CD4-positive, alpha-beta T cell treated with Interleukin-1 beta for 1 hour (primary cell): ENCODE results near the gene IFT57.
"Not testable (repeated sequence)": the region's sequence is repeated elsewhere in the genome, so short reads cannot be mapped to it uniquely, and the experiment has no call there.

Experiments
- DNase-seq, 2 donors: peaks; one replicate each; pipeline ENCODE4 v3.0.0-alpha.2; 2020 to 2022

Gene IFT57, protein sequence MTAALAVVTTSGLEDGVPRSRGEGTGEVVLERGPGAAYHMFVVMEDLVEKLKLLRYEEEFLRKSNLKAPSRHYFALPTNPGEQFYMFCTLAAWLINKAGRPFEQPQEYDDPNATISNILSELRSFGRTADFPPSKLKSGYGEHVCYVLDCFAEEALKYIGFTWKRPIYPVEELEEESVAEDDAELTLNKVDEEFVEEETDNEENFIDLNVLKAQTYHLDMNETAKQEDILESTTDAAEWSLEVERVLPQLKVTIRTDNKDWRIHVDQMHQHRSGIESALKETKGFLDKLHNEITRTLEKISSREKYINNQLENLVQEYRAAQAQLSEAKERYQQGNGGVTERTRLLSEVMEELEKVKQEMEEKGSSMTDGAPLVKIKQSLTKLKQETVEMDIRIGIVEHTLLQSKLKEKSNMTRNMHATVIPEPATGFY

DNA sequence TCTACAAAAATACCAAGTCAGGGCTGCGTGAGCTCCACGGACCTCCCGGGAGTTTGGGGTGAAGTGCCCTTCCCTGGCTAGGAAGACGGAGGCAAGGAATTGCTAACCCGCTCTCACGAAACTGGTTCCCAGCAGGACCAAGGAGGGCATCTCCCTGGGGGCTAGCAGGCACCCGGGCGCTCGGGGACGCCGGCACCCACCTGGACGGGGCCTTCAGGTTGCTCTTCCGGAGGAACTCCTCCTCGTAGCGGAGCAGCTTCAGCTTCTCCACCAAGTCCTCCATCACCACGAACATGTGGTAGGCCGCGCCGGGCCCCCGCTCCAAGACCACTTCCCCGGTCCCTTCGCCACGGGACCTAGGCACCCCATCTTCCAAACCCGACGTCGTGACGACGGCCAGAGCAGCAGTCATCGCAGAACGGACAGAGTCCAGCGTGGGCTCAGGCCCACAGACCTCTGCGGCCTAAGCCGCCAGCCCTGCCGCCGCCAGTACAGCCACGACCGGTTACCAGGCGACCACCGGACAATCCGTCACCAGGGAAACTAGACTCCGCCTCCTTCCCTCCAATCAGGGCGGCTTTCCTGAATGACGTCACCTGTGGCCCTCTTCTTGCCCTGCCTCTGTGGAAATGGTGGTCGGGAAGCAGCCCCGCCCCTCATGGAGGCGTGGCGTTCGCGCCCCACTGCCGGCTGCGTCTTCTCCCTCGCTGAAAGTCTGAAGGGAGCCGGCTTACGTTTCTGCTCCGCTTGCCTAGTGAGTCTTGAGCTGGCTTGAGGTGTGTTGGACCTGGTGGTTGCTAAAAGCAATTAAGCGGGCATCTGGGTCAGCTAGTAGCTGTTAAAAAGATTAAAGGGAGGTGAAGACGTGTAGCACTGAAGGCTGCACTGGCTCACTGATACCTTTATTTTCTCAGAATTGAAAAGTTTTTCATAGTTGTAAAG, at the start of gene IFT57:
Gene IFT57, minus strand, starts transcription at position 514 of the 942 bp plus-strand sequence. Its CDS starts 102 bp downstream, at position 412.
- DNase-seq, result peak; percentile 98

DNA sequence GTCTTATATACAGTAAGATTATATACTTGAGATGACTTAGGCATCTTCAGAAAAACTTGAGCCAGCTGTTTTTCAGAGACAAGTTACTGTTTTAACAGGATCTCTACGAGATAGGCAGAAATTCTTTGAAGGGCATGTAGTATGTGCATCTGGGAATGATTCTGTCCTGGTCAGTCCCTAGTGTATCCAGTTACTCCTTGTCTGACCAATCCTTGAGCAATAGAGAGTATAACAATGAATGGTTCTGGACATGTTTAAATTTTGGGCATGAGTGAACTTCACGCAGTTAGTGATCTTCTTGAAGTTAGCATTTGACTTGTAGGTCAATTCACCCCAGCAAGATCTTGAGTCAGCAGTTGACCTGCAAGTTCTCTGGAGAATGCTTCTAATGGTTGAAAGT, 49.4 kb upstream of the IFT57 start:
- no peak for DNase-seq

DNA sequence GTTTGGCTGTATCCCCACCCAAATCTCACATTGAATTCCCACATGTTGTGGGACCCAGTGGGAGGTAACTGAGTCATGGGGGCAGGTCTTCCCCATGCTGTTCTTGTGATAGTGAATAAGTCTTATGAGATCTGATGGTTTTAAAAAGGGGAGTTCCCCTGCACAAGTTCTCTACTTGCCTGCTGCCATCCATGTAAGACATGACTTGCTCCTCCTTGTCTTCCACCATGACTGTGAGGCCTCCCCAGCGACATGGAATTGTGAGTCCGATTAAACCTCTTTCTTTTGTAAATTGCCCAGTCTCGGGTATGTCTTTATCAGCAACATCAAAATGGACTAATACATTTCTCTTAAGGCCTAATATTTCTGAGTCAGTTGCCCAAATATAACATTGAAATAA, 46.0 kb upstream of the IFT57 start:
- DNase-seq, result not testable (repeated sequence)

DNA sequence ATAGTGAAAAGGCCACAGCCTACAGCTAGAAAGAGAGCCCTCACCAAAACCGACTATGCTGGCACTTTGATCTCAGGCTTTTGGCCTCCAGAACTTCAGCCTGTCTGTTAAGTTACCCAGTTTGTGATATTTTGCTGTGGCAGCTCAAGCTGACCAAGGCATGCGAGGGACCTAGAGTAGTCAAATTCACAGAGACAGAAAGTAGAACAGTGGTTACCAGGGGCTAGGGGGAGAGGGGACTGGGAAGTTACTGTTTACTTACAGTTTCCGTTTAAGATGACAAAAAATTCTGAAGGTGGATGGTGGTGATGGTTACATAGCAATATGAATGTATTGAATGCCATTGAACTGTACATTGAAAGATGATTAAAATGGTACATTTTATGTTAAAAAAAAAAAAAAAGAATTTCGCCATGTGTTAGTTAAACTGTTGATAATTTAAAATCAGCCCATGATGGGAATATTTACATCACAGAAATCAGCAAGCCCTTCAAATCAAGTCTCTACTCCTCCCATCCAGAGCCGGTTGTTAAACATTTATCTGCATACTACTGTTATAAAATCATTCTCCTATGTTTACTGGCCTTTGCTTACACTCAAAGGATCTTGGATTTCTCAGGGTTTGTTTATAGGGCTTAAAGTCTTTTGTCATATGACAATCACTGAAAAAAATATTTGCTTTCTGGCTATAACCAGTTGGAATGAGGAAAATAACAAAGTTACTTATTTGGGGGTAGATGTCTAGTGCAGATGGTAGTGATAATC, 42.5 kb upstream of the IFT57 start:
- not testable (repeated sequence) for DNase-seq

DNA sequence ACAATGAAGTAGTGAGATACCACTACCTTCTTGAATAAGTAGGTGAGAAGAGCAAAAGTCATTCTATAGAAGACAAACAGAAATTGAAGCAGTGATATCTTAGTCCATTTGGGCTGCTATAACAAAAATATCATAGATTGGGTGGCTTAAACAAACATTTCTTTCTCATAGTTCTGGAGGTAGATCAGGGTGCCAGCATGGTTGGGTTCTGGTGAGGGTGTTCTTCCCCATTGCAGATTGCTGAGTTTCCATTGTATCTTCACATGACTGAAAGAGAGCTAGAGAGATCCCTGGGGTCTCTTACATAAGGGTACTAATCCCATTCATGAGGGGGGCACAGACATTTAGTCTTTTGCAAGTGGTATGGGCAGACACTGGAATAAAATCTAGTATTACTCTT, 32.9 kb upstream of the IFT57 start:
- no peak for DNase-seq

DNA sequence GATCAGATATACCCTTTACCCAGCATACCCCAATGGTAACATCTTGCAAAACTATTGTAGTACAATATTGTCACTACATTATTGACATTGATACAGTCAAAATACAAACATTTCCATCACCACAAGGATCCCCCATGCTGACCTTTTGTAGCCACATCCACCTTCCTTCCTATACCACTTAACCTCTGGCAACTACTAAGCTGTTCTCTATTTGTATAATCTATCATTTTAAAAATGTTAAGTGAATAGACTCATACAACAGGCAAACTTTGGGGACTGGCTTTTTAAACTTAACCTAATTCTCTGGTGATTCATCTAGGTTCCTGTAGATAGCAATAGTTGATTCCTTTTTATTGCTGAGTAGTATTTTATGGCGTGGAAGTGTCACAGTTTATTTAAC, 29.6 kb upstream of the IFT57 start:
- no peak for DNase-seq

DNA sequence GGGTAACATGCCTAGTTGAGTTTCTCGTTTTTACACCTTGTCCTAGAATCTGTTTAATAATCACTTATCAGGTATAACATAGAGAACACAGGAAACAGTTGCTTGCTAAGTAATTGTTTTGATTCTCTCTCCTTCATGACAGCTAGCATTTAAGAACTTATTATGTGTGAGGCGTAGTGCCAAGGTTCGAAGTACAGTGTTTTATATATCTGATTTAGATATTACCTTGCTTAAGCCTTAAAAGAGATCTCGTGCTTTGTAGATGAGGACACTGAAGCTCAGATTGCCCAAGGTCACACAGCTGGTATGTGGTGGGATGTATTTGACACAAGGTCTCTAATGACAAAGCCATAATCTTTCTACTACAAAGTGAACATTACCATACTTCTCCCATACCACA, 29.0 kb upstream of the IFT57 start:
- no peak for DNase-seq

DNA sequence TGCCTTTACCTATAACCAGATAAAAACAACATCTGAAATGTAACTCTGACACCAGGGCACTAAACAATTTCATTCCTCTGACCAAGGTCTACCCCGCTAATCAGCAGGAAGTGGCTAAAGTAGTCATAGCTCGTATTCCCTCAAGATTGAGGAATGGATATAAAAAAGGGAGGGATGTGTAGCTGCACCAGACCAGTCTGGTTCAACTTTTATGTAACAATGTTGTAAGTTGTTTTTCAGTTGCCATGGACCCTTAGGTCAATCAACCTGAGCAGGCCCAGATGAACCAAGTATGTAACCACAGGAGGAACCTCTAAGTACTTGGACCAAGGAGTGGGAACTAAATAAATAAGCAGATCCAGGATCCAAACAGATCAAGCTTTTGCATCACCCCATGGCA, 28.4 kb upstream of the IFT57 start:
- DNase-seq, result no peak

DNA sequence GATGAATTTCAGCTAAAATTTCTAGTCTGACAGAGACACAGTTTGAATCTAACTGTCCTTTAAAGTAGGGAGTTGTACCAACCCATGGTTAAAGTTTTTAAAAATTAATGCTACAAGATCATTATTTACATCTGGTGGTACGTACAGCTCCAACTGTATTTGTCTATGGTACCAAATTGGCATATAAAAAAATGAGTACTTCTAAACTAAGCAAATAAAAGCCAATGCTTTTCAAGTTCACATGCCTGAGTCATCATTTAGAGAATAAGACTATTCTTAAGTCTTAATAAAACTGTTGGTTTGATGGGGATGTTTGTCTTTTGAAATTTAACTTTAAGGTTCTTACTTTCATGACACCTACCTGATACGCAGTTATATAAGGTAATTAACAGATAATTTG, 21.0 kb upstream of the IFT57 start:
- DNase-seq, result no peak

DNA sequence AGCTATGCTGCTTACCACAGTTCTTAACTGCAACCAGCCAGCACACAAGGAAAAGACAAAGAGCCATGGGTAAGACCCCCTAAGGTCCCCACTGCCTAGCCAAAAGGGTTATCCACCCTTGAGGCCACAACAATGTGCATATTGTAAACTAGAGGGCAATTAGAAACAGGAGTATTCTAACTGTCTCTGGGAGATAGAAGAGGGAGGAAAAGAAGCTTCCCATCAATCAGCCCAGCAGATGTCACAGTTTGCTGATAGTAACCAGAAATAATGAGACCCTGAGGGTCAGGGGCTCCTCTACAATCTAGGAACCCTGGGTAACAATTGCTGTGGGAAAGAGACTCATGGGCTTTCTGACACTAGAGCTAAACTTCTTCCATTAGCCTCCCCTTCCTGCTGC, 20.6 kb upstream of the IFT57 start:
- DNase-seq, result no peak

DNA sequence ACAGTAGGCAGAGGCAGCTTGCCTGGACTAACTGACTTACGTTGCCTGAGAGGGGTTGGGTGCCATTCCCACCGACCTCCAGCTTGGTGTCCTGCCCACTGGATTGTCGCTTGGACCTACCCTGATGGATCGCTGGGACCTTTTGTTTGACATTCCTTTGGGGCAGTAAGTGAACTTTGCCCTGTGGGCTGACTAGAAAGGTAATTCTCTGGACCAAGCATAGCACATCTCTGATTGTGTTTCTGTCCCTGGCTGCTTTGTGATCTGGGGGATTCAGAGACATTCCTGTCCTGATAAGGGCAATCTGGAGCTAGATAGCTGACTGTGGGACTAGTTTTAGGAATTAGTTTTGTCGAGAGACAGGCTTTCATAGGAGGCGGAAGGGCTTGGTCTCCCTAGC, 19.5 kb upstream of the IFT57 start:
- no peak for DNase-seq

DNA sequence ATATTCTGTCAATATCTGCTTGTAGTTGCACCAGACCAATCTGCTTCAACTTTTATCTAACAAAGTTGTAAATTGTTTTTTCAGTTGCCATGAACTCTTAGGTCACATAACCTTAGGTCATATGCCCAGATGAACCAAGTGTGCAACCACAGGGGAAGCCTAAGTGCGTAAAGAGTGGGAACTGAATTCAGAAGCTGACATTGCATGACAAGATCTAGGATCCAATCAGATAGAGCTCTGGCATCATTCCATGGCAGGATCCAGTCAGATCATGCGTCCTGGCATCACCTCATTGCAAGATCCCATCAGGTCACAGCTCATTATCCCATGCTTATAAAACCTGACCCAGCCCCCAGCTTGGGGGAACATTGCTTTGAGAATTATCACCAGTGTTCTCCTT, 18.9 kb upstream of the IFT57 start:
- no peak for DNase-seq

DNA sequence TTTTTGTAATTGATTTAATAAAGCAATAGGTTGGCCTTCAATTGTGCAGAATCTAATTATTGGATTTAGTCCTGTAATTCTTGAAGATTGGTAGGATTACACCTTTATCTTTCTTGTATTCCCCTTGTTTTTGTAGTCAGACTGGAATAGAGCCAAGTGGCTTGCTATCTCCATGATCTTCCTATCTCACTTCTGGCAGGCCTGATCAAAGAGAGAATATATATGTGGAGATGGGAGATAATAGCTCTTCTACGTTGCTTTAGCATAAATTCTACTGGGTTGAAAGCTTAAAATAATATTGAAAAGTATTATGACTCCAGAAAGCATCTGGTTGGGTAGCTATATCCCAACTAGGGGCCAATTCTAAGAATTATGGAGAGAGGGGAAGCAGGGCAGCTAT, 16.9 kb upstream of the IFT57 start:
- no peak for DNase-seq

DNA sequence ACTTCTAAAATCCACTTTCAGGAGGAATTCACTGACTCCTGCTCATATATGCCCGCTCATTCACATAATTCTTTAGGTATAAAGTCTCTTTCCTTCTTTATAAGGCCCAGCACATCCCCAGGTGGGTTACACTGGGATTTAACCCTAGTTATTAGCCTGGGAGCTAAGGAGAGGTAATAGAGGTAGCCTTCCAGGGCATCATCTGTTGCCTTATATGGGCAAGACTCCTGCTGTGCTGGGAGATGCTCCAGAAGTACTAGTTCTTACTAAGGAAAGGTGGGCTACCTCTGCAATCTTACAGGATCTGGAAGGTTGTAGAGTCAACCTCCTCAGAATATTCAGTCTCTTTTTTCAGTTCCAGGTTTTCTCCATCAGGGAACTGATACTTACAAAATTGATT, 13.1 kb upstream of the IFT57 start:
- DNase-seq, result no peak

DNA sequence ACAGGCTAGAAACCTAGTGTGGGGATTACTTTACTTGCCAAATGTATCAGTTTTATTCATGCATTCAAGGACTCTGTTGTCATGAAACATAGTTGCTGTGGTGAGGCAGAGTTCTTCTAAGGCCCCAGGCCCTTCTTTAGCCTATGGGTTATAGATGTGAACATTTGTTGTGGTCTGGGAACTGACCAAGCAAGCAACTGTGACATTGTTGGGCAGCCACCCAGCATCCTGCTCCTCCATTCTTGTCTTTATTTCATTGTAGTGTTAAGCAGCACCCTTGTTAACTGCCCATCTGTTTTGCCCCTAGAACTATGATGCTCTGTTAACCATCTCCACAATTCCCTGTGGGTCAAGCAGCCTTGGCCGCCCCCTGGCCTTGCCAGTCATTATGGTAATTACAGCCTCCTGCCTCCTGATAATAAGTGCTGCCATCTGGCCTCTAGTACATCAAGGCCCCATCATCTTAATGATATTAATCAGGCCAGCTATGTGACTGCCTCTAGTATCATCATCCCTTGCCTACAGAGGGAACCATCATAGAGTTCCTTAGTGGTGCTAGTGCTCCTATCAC, 12.2 kb upstream of the IFT57 start:
- no peak for DNase-seq

DNA sequence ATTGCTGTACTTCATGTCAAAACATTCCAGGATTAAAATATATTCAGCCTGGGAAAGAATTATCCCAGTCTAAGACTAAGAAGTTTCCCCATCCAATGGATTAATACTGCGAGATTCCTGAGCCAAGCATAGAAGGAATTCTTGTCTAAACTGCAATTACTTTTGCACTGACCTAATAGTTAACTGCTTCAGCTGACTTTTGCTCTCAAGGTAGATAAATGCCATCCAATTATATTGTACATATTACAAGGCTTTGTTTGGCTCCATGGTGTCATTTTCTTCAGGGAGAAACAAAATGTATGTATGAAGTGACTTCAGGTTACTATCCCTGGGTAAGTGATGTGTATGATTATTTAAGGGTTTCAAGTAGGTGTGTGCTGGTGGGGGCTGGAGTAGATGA, 6.1 kb upstream of the IFT57 start:
- DNase-seq, result no peak

DNA sequence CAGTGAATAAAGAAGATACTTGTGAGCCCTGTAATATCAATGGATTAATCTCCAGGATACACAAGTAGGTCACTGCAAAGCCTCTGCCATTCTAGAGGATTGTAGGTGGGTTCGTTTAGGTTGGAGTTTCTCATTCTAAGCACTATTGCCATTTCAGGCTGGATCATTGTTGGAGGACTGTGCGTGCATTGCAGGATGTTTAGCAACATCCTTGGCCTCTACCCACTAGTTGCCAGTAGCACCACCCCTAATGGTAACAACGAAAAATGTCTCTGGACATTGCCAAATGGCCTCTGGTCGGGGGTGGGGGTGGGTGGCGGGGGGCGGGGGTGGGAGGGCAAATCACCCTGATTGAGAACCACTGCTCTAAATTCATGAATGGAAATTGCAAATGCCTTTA, 4.9 kb upstream of the IFT57 start:
- no peak for DNase-seq

DNA sequence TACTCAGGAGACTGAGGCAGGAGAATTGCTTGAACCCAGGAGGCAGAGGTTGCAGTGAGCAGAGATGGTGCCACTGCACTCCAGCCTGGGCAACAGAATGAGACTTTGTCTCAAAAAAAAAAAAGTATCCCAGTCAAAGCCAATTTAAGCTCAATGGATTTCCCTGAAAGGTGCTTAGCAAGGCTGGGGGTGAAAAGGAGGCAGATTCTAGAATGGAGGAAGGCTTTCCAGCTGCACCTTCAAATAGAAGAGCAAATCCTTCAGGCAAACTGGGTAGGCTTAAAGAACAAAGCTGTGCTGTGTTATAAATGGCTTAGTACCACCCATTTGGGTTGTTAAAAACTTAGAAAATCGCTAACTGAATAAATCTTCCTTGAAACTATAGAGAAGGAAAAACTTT, 3.0 kb upstream of the IFT57 start:
- no peak for DNase-seq

DNA sequence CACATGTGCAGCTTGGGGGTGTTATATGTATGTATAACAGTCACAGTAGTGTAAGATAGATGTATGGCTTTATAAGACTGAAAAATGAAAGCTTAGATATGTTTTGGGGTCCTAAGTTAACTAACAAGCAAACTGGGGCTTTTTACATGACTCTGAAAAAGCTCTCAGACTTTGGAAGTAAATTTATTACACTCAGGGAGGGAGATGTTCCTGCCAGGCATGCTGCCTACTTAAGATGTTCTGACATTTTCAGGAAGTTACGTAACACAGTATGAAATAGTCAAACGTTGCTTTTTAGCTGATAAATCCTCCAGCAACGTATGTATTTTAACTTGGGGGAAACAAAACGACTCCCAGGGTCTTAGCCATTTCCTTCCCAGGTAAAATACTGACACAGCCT, 1.7 kb upstream of the IFT57 start:
- peak in 1 of 2 donors; percentile 38 for DNase-seq

DNA sequence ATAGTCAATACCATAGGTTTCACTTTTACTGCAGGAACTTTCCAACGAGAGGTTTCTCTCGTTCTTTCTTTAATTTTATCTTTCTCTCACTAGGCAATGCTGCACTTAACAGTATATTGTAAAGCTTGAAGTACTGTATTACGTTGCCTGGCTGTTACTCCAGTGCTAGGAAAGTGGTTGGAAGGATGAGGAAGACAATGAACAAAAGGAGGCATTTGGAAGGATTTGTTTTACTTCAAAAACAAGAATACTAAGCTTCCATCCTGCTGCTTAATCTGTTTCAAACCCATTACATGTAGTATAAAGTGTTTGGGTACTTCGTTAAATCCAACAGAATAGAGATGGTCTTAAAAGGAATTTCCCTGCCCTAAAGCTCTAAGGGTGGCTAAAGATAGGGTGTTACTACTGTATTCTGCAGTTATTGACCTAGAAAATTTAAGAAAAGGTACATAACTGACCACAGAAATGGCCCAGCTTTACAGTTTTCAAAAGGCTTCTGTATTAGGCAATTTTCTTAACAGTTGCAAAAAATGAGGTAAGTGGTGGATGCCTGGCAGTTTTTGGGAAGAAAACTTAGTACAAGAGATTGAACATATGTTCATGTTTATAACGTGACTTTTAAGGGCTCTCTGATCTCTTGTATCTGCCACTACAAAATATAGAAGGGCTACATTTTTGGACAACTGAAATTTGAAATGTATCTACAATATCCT, 785 bp upstream of the IFT57 start:
- DNase-seq, result no peak

DNA sequence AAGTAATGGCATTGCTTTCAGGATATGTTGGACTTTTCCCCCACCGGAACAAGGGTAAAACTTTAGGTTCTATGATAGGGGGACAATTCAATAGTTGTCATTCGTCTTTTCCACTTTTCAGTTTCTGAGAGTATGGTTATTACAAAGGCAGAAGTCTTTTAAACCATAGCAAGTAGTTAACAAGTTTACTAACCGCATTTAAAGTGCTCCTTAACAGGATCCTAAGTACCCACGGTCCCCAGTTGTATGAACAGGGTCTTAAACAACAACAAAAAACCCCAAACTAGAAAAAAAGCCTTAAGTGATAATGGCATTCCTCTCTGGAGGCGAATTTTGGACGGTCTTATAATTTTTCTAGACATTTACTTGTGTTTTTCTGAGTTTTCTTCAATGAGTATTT, 831 bp downstream of the IFT57 start:
- peak in 1 of 2 donors; percentile 13 for DNase-seq

DNA sequence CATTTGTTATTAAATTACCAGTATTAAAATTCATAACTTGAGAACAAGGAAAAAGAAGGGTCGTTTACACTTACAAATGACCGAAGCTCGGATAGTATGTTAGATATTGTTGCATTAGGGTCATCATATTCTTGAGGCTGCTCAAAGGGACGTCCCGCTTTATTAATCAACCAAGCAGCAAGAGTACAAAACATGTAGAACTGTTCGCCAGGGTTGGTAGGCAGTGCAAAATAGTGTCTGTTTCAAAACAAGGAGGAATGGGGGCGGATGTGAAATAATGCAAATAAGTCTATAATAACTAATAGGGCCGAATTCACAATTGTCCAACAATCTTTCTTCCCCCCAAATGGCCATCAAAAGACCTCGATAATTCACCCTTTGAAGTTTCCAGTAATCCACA, 2.9 kb downstream of the IFT57 start:
- peak in 1 of 2 donors; percentile 13 for DNase-seq
